Activated CD4-positive, CD25-positive, alpha-beta regulatory T cell treated with anti-CD3 and anti-CD28 coated beads, Interleukin-2, amount 50 U/mL, for 24 hours (primary cell): ENCODE data around the gene YPEL2.
A peak's percentile ranks its signal among the peaks of the same experiment; 100 is the strongest.
"Not testable (repeated sequence)": the region's sequence is repeated elsewhere in the genome, so short reads cannot be mapped to it uniquely, and the experiment has no call there.

ENCODE experiments used
- ATAC-seq, 2 donors: fragments of 150-1000 bp; cut with Tn5 transposase; one replicate each; pipeline ENCODE4 v1.10.0; 2021; ENCODE audit warnings: mild to moderate bottlenecking in 1 of 2, moderate library complexity in 1 of 2

Gene YPEL2, protein sequence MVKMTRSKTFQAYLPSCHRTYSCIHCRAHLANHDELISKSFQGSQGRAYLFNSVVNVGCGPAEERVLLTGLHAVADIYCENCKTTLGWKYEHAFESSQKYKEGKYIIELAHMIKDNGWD

DNA sequence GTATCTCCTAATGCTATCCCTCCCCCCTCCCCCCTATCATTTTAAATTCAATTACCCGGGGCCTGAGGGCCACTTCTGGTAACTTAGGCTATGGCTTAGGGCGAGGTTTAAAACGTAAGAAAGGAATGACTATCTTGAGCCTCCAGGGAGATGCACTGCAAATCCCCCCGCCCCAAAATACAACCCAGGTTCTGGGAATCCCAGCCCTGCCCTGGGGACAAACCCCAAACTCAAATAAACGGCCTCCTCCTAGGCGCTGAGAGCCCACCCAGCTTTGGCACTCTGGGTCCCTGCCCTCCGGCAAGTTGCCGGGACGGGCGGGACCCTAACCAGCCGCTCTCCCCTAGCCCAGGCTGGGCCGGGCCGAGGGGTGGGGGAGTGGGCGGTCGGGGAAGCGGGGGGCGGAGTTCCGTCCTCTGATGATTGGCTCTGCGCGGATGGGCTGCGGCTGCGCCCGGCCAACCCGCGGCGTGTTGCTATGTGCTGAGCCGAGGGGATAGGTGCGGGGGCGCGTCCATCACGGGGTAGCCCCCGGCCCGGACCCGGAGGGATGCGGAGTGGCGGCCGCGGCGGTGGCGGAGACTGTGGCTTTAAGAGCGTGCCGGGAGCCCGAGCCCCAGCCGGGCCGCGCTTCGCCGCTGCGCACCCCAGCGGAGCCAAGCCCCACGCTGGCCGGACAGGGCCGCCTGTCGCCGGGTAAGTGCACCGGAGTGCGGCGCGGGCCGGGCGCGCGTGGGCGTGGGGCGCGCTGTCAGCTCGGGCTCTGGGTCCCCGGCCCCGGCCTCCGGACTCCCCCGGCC lies at the start of gene YPEL2:
TSS of gene YPEL2 (plus strand) at position 527 of the 800 bp plus-strand sequence. CDS start 21,755 bp downstream, outside the sequence.
- ATAC-seq = peak; percentile 95

DNA sequence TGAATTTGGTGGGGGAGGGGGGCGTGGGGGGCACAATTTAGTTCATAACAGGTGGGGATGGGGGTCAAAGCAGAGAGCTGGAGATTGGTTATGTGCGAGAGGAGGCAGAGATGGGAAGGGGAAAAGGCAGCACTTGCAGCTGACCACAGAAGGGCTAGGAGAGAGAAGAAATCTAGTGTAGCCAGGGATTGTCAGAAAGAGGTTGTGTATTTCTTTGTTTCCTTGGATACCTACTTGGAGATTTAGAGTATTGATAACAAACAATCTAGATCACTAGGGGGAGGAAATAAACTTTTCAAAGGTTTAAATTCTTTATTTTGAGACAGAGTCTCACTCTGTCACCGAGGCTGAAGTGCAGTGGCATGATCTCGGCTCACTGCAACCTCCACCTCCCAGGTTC lies 47.1 kb upstream of the YPEL2 start:
- ATAC-seq = no peak

DNA sequence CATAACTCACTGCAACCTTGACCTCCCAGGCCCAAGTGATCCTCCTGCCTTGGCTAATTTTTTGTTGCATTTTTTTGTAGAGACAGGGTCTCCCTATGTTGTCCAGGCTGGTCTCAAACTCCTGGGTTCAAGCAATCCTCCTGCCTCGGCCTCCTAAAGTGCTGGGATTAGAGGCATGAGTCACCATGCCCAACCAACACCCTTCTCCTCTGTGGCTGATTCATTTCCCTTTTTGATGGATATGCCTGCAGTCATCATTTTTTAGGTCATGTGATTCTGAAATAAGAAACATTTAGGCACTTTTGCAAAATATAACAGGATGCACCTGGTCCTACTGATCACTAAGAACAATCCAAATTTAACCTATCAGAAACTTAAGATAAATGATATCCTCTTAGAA lies 44.0 kb upstream of the YPEL2 start:
- no peak for ATAC-seq

DNA sequence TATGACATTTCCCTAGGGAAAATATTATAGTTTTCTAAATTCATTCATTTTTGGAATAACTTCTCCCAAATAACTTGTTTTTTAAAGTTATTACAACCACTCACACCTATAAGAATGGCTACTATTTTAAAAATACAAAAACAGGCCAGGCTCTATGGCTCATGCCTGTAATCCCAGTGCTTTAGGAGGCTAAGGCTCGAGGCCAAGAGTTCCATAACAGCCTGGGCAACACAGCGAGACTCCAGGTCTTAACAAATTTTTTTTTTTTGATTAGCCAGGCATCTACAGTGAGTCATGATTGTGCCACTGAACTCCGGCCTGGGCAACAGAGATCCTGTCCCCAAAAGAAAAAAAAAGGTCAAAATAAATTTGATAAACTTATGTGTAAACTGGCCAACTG lies 43.6 kb upstream of the YPEL2 start:
- no peak for ATAC-seq

DNA sequence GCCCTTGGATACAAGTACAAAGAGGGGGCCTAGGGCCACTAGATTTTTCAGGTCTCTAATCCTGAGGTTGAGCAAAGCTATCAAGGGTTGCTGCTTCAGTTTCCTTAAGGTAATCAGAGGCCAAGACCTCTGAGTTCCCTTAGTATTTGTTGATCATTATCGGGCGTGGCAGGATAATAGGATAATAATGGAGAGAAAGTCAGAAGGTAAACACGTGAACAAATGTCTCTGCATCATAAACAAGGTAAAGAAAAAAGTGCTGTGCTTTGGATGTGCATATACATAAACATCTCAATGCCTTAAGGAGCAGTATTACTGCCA lies 41.5 kb upstream of the YPEL2 start:
- no peak for ATAC-seq

DNA sequence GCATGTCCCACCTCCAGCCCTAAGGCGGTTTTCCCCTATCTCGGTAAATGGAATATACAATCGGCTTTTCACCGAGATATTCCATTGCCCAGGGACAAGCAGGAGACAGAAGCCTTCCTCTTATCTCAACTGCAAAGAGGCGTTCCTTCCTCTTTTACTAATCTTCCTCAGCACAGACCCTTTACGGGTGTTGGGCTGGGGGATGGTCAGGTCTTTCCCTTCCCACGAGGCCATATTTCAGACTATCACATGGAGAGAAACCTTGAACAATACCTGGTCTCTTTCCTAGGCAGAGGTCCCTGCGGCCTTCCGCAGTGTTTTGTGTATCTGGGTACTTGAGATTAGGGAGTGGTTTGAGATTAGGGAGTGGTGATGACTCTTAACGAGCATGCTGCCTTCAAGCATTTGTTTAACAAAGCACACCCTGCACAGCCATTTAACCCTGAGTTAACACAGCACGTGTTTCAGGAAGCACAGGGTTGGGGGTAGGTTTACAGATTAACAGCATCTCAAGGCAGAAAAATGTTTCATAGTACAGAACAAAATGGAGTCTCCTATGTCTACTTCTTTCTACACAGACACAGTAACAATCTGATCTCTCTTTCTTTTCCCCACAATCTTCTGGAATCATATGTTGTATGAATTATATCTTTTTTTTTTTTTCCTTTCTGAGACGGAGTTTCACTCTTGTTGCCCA lies 41.0 kb upstream of the YPEL2 start:
- ATAC-seq = not testable (repeated sequence)

DNA sequence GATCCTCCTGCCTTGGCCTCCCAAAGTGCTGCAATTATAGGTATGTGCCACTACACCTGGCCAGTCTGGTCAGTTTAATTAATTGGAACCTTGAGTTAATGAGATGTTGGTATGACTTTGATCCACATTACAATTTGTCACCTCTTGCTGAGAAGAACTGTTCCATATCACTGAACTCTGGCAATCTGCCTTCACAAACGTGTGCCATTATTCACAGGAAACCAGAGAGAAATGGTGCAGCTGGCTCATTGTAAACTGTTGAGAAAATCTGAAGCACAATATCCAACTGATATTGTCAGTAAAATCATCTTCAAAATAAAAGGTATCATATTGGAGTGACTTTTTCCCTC lies 39.3 kb upstream of the YPEL2 start:
- no peak for ATAC-seq

DNA sequence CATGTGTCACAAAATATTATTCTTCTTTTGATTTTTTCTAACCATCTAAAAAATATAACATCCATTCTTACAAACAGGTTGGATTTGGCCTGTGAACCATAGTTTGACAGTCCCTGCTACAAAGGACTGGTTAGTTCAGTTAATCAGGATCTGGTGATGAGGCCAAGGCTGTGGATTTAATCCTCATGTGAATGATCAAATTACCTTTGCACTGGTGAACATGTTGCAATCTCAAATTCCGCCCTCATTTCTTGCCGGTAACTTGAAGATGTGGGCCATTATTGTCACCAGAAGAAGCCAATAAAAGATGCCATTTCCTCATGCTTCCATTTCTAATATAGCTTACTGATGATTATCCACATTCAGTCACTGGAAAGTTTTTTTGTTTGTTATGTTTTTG lies 35.3 kb upstream of the YPEL2 start:
- no peak for ATAC-seq

DNA sequence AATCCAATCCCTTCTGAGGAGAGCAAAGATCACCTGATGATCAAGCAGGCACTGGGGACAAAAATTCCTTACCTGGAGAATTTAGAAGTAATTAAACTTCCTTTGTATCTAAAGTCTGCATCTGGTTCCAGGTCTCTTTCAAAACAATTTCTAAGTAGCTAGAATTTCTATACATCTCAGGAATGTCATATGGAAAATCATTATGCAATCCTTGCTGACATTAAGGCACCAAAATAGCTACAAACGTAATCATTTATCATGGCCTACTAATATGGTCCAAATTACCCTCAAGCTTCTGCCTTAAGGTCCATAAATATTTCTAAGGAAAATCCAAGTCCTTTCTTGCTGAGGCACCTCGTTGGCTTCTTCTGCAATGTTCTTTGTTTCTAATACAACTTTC lies 32.9 kb upstream of the YPEL2 start:
- ATAC-seq = no peak

DNA sequence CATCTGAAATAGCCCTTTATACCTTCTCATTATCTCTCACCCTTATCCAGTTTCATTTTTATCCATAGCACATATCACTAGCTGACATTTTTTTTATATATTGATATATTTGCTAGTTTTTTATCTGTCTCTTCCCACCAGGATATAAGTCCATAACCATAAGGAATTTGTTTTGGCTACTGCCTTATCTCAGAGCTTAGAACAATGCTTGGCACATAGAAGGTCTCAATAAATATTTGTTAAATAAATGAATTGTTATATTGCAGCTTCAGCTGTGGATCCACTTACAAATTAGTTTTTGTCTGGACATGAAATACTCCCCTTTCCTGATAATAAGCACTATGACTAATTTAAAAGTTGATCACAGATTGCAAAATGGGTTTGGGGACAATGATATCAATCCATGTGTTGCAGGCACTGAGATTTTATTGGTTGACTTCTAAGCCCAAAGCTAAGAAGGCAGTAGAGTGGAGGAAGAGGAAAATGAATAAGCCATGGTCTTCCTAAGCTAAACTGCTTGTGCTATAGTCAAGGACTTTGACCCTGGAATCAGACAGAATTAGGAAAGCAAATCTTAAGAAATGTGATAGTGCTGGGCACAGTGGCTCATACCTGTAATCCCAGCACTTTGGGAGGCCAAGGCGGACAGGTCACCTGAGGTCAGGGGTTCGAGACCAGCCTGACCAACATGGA lies 31.9 kb upstream of the YPEL2 start:
- ATAC-seq = no peak

DNA sequence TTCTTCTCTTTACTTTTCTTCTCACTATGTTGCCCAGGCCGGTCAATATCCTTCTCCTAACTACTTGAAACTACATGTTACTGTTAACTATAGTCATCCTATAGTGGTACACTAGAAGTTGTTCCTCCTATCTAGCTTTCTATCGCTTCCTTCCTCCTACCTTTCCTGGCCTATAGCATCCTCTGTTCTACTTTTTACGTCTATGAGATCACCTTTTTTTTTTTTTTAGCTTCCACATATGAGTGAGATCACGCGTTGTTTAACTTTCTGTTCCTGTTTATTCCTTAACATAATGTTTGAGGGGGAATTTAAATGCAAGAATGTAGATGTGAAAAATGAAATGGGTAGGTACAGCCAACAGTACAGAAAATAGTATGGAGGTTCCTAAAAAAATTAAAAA lies 30.5 kb upstream of the YPEL2 start:
- no peak for ATAC-seq

DNA sequence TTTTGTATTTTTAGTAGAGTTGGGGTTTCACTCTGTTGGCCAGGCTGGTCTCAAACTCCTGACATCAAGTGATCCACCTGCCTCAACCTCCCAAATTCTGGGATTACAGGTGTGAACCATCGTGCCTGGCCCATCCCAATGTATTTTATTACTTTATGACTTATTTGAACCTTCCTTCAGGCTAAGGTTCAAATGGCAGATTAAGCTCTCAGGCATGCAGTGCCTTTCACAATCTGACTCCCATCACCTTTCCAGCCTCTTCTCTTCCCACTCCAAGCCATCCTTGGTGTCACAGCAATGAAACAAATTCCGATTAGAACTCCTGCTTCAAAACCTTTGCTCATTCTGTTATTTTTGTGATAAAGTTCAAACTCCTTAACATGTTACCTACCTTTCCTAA lies 26.6 kb upstream of the YPEL2 start:
- no peak for ATAC-seq

DNA sequence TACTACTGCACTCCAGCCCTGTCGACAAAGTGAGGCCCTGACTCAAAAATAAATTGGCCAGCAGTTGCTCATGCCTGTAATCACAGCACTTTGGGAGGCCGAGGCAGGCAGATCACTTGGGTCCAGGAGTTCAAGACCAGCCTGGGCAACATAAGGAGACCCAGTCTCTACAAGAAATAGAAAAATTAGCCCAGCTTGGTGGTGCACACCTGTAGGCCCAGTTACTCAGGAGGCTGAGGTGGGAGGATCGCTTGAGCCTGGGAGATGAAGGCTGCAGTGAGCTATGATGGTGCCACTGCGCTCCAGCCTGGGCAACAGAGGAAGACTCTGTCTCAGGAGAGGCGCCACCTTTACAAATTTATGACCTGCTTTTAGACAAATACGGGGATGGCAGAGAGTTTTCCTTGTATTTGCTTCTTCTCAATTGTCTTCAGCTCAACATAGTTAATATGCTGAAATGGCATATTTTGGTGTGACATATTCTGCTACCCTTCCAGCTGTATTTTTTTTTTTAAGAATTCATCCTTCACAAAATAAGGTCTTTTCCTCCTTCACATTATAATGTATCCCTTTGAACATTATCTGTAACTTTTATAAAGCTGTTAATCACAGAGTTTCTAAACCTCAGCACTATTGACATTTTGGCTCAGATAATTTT lies 21.1 kb upstream of the YPEL2 start:
- no peak for ATAC-seq

DNA sequence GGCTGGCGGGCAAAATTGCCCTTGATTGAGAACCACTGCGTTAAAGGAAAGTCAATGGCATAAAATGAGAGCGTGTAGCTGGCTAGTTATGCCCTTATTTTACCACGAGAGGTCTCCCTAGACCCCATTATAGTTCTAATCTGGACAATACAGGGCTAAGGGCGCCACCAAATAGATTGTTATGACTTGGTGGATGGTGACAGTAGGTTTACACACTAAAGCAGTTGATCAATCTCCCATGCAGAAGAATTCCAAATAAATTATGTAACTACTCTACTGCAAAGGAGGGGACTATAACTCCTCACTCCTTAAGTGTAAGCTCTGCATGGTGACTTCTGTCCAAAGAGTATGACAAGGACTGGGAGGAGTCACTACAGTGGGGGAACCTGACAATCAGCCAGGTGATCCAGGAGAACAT lies 20.4 kb upstream of the YPEL2 start:
- ATAC-seq = peak; percentile 90 to 91

DNA sequence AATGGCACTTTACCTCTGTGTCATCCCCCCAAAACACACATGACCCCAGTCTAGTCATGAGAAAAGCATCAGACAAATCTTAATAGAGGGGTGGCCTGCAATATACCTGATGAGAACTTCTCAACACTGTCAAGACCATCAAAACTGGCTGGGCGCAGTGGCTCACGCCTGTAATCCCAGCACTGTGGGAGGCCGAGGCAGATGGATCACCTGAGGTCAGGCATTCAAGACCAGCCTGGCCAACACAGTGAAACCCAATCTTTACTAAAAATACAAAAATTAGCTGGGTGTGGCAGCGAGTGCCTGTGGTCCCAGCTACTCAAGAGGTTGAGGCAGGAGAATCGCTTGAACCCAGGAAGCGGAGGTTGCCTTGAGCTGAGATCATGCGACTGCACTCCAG lies 19.9 kb upstream of the YPEL2 start:
- ATAC-seq = not testable (repeated sequence)

DNA sequence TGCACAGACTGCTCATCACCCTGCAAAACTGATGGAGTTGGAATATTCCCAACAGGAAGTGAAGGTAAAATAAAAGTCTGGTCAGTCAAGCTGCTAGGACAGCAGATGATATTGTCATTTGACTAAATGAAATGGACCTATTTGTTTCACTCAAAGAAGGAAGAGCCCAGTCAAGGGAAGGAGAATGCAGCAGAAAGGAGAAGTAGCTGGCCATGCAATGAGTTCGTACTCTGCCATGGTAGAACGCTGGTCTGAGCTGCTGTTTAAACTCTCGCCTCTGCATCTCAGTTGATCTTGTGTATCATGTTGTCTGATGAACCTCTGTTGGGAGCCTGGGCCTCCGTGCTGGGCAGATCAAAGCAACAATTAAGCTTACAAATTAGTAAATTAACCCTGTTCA lies 15.6 kb upstream of the YPEL2 start:
- ATAC-seq = no peak

DNA sequence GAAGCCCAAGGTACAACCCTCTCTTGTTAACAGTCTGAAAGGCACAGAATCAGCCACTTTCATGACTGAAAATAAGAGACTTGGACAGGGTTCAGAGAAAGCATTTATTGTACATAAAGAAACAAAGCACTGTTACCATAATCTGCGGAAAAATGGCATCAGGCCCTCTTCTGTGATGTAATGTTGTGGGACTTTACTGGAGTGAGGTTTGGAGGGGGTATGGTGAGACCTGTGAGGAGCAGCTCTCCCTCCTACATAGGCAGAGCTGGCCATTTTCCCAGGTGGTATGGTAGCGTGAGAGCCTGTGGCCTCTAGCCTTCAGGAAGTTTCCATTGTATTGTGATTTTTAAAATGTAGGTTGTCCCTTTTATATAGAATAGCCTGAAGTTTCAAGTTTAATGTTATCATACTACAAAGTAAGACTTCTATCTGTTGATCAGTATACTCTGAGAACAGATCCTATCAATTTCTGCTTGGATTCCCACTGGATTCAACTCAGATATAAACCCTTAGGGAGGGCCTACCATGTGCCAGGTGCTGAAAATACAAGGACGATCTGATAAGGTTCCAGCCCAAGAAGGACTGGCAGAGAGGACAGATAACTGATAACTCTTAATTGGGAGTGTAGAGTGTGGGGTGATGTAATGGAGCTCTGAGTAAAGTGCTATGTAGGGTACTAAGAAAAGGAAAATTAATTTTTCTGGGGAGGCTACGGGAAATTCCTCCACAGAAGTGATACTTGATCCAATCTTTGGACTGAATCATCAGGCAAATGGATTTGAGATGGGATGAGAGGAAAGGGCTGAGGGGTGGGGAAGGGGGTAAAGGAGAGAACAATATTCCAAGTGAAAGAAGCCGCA lies 4.1 kb upstream of the YPEL2 start:
- ATAC-seq = no peak

DNA sequence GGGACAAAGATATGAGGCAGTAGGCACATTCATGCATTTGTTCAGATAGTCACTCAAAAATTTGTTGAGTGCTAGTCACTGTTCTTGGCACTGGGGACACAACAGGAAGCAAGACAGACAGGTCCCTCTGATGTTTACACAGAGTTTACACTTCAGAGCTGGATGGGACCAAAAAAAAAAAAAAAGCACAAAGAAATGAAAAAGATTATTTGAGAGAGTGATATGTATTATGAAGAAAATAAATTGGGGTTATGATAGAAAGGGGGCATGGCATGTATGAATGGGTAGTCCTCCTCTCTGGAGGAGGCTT lies 3.5 kb upstream of the YPEL2 start:
- no peak for ATAC-seq

DNA sequence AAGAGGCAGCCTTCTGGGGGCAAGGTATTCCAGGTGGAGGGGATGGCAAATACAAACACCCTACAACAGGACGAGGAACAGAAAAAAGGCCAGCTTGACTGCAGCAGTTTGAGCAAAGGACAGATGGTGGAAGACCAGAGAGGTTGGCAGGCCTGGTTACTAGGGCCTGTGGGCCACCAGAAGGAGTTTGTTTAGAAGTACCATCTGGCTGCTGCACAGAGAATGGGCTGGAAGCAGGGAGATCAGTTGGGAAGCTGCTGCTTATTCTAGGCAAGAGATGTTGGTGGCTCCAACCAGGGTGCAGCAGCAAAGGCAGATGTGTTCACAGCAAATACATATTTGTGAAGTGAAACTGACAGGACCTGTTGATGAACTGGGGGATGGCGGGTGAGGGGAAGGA lies 2.9 kb upstream of the YPEL2 start:
- ATAC-seq = no peak

DNA sequence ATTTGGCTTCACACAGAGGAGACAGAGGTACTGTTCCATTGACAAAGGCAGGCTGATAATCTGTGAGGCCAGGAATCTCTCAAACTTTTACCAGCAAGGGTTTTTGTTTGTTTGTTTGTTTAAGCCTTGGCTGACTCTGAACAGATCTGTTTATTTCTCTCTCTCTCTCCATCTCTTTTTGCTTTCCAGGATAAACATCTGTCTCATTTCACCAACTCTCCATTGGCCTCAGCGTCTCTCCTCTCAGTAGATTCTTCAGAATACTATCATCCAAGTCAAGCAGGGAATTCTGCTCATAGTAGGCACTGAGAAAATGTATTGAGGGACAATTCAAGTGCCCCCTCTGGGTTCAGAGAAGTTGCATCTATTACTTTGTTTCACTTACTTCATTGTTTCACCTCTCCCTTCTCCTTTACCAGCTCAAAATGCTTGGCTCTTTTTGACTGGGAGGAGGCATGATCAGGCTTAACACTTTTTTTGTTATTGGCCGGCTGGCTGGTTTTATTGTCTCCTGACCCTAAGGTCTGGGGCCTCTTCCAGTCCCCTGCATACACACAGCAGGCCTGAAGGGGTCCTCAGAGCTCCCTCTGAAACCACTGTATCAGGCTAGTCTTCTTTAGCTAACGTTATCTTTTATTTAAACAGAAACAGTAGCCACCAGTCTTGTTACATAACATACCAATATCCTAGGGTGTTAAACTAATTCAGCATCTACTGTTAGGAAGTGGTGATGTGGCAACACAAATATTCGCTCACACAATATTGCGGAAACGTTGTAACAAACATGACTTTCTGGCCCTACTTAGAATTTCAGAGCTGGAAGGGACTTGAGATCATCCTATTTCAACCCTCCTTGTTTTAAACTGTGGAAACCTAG lies 2.0 kb upstream of the YPEL2 start:
- peak; percentile 44 to 48 for ATAC-seq
